IMR-90 (cell line): ENCODE measurements around the gene WNT3. TPM values are rescaled to one million over a fixed set of nuclear protein-coding genes. Genes with fewer than 3 reads are reported as not detected.

ENCODE experiments used
- ATAC-seq: fragments of 200-7000 bp; cut with Tn5 transposase; 2 replicates; pipeline ENCODE4 v1.9.1; 2020; ENCODE audit warnings: low read depth, mild to moderate bottlenecking, moderate library complexity
- BruUV-seq: library from RNA; stranded (reverse); fragments of 400-500 nt; replicated peaks from 2 replicates; lab custom pipeline; 2021; lab: Mats Ljungman, UMichigan
- CTCF ChIA-PET: fragments of 300-600 bp; formaldehyde crosslinking; extraction: SDS; loops from one replicate; lab custom pipeline; 2021; ENCODE audit warnings: antibody characterized with exemption; lab: Yijun Ruan, JAX
- POLR2A ChIA-PET: fragments of 300-600 bp; sonication (Branson Sonifier 250); formaldehyde crosslinking; loops from one replicate; lab custom pipeline; 2022; ENCODE audit warnings: antibody characterized with exemption; ENCODE audit not compliant: unreplicated experiment; lab: Charles Lee
- DNase-seq: peaks from one replicate; pipeline ENCODE4 v3.0.0; 2013
- H2AFZ ChIP-seq: replicated peaks from 2 replicates; pipeline ENCODE3; 2013; ENCODE audit warnings: low read length, mild to moderate bottlenecking; ENCODE audit not compliant: poor library complexity
- H2AK5ac ChIP-seq: 2 replicates; pipeline ENCODE4 v1.6.1; 2013; ENCODE audit warnings: low read depth, low read length, inconsistent platforms
- H2AK9ac ChIP-seq: replicated peaks from 2 replicates; pipeline ENCODE3; 2013; ENCODE audit warnings: mild to moderate bottlenecking, low read depth, low read length, moderate library complexity; ENCODE audit not compliant: poor library complexity
- H2BK120ac ChIP-seq: 2 replicates; pipeline ENCODE4 v1.6.1; 2013; ENCODE audit warnings: low read depth, low read length, inconsistent platforms
- H2BK15ac ChIP-seq: 3 replicates; pipeline ENCODE4 v1.6.1; 2013; ENCODE audit warnings: low read depth, low read length, inconsistent platforms
- H2BK20ac ChIP-seq: 2 replicates; pipeline ENCODE4 v1.6.1; 2013; ENCODE audit warnings: low read depth, mild to moderate bottlenecking, inconsistent platforms, low read length, moderate library complexity
- H2BK5ac ChIP-seq: 2 replicates; pipeline ENCODE4 v1.6.1; 2013; ENCODE audit warnings: mild to moderate bottlenecking, low read depth, low read length, inconsistent platforms; ENCODE audit not compliant: poor library complexity, severe bottlenecking
- H3K14ac ChIP-seq: replicated peaks from 2 replicates; pipeline ENCODE4 v1.6.1; 2013; ENCODE audit warnings: low read depth, low read length, inconsistent platforms
- H3K18ac ChIP-seq: 2 replicates; pipeline ENCODE4 v1.6.1; 2013; ENCODE audit warnings: low read depth, low read length, control low read depth
- H3K23ac ChIP-seq: 2 replicates; pipeline ENCODE4 v1.6.1; 2013; ENCODE audit warnings: low read depth, low read length, inconsistent platforms
- H3K27ac ChIP-seq: 2 replicates; pipeline ENCODE4 v1.5.1; 2013; ENCODE audit warnings: mild to moderate bottlenecking, control low read depth, low read length; ENCODE audit not compliant: insufficient read depth
- H3K27me3 ChIP-seq: 2 replicates; pipeline ENCODE4 v1.6.1; 2013; ENCODE audit warnings: low read length; ENCODE audit not compliant: control insufficient read depth, insufficient read depth
- H3K36me3 ChIP-seq: 2 replicates; pipeline ENCODE4 v1.6.1; 2013; ENCODE audit warnings: low read length, mixed read lengths; ENCODE audit not compliant: control insufficient read depth, insufficient read depth
- H3K4ac ChIP-seq: 2 replicates; pipeline ENCODE4 v1.6.1; 2013; ENCODE audit warnings: low read depth, low read length, inconsistent platforms
- H3K4me1 ChIP-seq: 2 replicates; pipeline ENCODE4 v1.6.1; 2013; ENCODE audit warnings: low read length, mixed read lengths; ENCODE audit not compliant: control insufficient read depth, insufficient read depth
- H3K4me2 ChIP-seq: 2 replicates; pipeline ENCODE4 v1.6.1; 2013; ENCODE audit warnings: low read depth, mild to moderate bottlenecking, control low read depth, low read length, moderate library complexity
- H3K4me3 ChIP-seq: 2 replicates; pipeline ENCODE4 v1.5.1; 2013; ENCODE audit warnings: low read depth, mild to moderate bottlenecking, control low read depth, low read length, moderate library complexity; ENCODE audit not compliant: insufficient read depth
- H3K56ac ChIP-seq: 2 replicates; pipeline ENCODE4 v1.6.1; 2013; ENCODE audit warnings: low read length, inconsistent platforms; ENCODE audit not compliant: insufficient read depth; ENCODE audit errors: extremely low read depth
- H3K79me1 ChIP-seq, 2 experiments: 2 replicates each; pipeline ENCODE4 v1.6.1; 2013; ENCODE audit warnings: low read length in 2 of 2, inconsistent platforms in 1 of 2, low read depth in 1 of 2
- H3K9ac ChIP-seq: 2 replicates; pipeline ENCODE4 v1.6.1; 2013; ENCODE audit warnings: low read depth, low read length, control low read depth
- H3K9me1 ChIP-seq: 2 replicates; pipeline ENCODE4 v1.6.1; 2013; ENCODE audit warnings: low read length, inconsistent platforms; ENCODE audit not compliant: insufficient read depth
- H3K9me3 ChIP-seq: 2 replicates; pipeline ENCODE4 v1.6.1; 2013; ENCODE audit warnings: low read length; ENCODE audit not compliant: control insufficient read depth, insufficient read depth
- H4K20me1 ChIP-seq: 2 replicates; pipeline ENCODE4 v1.6.1; 2013; ENCODE audit warnings: low read length, inconsistent platforms; ENCODE audit not compliant: insufficient read depth
- H4K5ac ChIP-seq: 2 replicates; pipeline ENCODE4 v1.6.1; 2013; ENCODE audit warnings: mild to moderate bottlenecking, low read depth, low read length, control low read depth
- H4K8ac ChIP-seq, 2 experiments: 2 replicates each; pipeline ENCODE4 v1.6.1; 2013; ENCODE audit warnings: low read depth in 2 of 2, low read length in 2 of 2, control low read depth in 1 of 2, inconsistent platforms in 1 of 2
- H4K91ac ChIP-seq: 2 replicates; pipeline ENCODE4 v1.6.1; 2013; ENCODE audit warnings: low read depth, low read length, inconsistent platforms; ENCODE audit not compliant: insufficient read depth
- BHLHE40 ChIP-seq: fragments of 150-350 bp; IDR thresholded peaks from 2 replicates; pipeline ENCODE4 v1.6.1; 2016; ENCODE audit warnings: mild to moderate bottlenecking, low read depth, low read length
- CEBPB ChIP-seq: IDR thresholded peaks from 2 replicates; pipeline ENCODE4 v1.6.1; 2012; ENCODE audit warnings: low read depth, low read length, improper control_type of control experiment
- CHD1 ChIP-seq: IDR thresholded peaks from 2 replicates; pipeline ENCODE4 v1.6.1; 2012; ENCODE audit warnings: low read depth, low read length, improper control_type of control experiment
- ELK1 ChIP-seq: fragments of 150-350 bp; IDR thresholded peaks from 2 replicates; pipeline ENCODE4 v1.6.1; 2016; ENCODE audit warnings: low read depth, mild to moderate bottlenecking, low read length, moderate library complexity, borderline replicate concordance
- FOS ChIP-seq: fragments of 150-350 bp; IDR thresholded peaks from 2 replicates; pipeline ENCODE4 v1.6.1; 2016; ENCODE audit warnings: low read depth, low read length
- MAFK ChIP-seq: IDR thresholded peaks from 2 replicates; pipeline ENCODE4 v1.6.1; 2012; ENCODE audit warnings: low read depth, low read length, improper control_type of control experiment
- MAZ ChIP-seq: IDR thresholded peaks from 2 replicates; pipeline ENCODE4 v1.6.1; 2012; ENCODE audit warnings: low read depth, mild to moderate bottlenecking, low read length, improper control_type of control experiment, moderate library complexity, borderline replicate concordance
- MXI1 ChIP-seq: IDR thresholded peaks from 2 replicates; pipeline ENCODE4 v1.6.1; 2012; ENCODE audit warnings: low read depth, mild to moderate bottlenecking, low read length, moderate library complexity, borderline replicate concordance
- RAD21 ChIP-seq: IDR thresholded peaks from 2 replicates; pipeline ENCODE4 v1.6.1; 2012; ENCODE audit warnings: low read length, improper control_type of control experiment
- RCOR1 ChIP-seq: IDR thresholded peaks from 2 replicates; pipeline ENCODE4 v1.6.1; 2012; ENCODE audit warnings: mild to moderate bottlenecking, low read length, improper control_type of control experiment; ENCODE audit not compliant: insufficient replicate concordance
- RFX5 ChIP-seq: IDR thresholded peaks from 2 replicates; pipeline ENCODE4 v1.8.0; 2012; ENCODE audit warnings: low read depth, mild to moderate bottlenecking, low read length, moderate library complexity
- SMC3 ChIP-seq: fragments of 150-350 bp; IDR thresholded peaks from 2 replicates; pipeline ENCODE4 v1.6.1; 2016; ENCODE audit warnings: low read depth, mild to moderate bottlenecking, antibody characterized with exemption, low read length, moderate library complexity
- USF2 ChIP-seq: fragments of 150-350 bp; IDR thresholded peaks from 2 replicates; pipeline ENCODE4 v1.6.1; 2017; ENCODE audit warnings: mild to moderate bottlenecking, antibody characterized with exemption, low read length, low read depth
- WGBS, 2 experiments: methylation state at CpG; one replicate each; pipeline versions ENCODE4 v1.1.5 to v1.1.7; 2013; ENCODE audit warnings: missing lambda C conversion rate in 2 of 2; ENCODE audit not compliant: insufficient read length in 1 of 2; ENCODE audit errors: extremely low coverage in 2 of 2; 5-methylcytosine and 5-hydroxymethylcytosine counted together
- dilution Hi-C: fragments of 300-500 bp; cut with HindIII; formaldehyde crosslinking; loops from one replicate; pipeline ENCODE4 v1.14.3; 2018; ENCODE audit warnings: low sequenced_read_pairs; ENCODE audit not compliant: unreplicated experiment
- in situ Hi-C: fragments of 300-500 bp; cut with MboI; formaldehyde crosslinking; loops from 3 replicates; pipeline ENCODE4 v1.14.3; 2019; ENCODE audit warnings: low sequenced_read_pairs, inconsistent platforms, mixed read lengths
- intact Hi-C: fragments of 100-400 bp; cut with micrococcal nuclease; formaldehyde crosslinking; loops from 2 replicates; pipeline ENCODE4 v1.10.0; 2022
- polyA plus RNA-seq, 3 experiments: library from polyadenylated mRNA; depleted of rRNA; stranded (reverse); fragments of >200 nt; gene quantifications; 2 replicates each; pipeline ENCODE4 v1.2.3, GENCODE V29; 2012; ENCODE audit warnings: low replicate concordance in 1 of 3
- total RNA-seq: library from RNA; depleted of rRNA; stranded (reverse); fragments of >200 nt; gene quantifications from 2 replicates; pipeline ENCODE4 v1.2.3, GENCODE V29; 2012

Gene WNT3
- total and polyA plus RNA-seq, 2 of the 4 experiments (the other 2 are of a cell fraction), result 0.72 to 1.0 TPM

- TF ChIP-seq SMC3, result no peak
Measured at GRCh38 chr17:46820592-46821450, 2.3 kb upstream of the WNT3 start (continued).

GRCh38 chr17:46819906-46820351, 1.4 kb upstream of the WNT3 start:
- no peaks in the 10 kb centered on the region for H3K9me1 ChIP-seq
- H3K36me3 ChIP-seq, result no peaks in the 10 kb centered on the region; the same call in 1 of the 2 replicates
- no peak overlapping the region for H3K23ac ChIP-seq
- no peak overlapping the region for H3K4me3 ChIP-seq
- H3K27ac ChIP-seq, result no peak overlapping the region
- dilution Hi-C loops, result no loop called here
- no TSS peak for BruUV-seq
- in situ Hi-C loops, result no loop called here
- H4K8ac ChIP-seq, result no peak overlapping the region
- H4K20me1 ChIP-seq, result no peaks in the 10 kb centered on the region; the same call in 1 of the 2 replicates
- intact Hi-C loops, result loop anchor here (5.0 kb wide), 1 partner anchor 48 kb away; no protein-coding TSS in a partner anchor
- TF ChIP-seq CHD1 (no peak), USF2 (no peak), MAFK (no peak), ELK1 (no peak), BHLHE40 (no peak), MXI1 (no peak), RAD21 (no peak), MAZ (no peak), RFX5 (no peak), SMC3 (no peak), RCOR1 (no peak), CEBPB (no peak), FOS (no peak)
- WGBS, 2 experiments, result 27% methylated on average over 10 of the region's 24 CpGs; no CpG with 5 or more reads in 1 of the 2 experiments
- no peak overlapping the region for H2BK15ac ChIP-seq
- peaks cover 2% of the 10 kb centered on the region; the same call in 1 of the 2 replicates for H3K4me1 ChIP-seq
- no peak overlapping the region for H2BK20ac ChIP-seq
- H3K4ac ChIP-seq, result no peak overlapping the region
- no peaks in the 10 kb centered on the region; the same call in 1 of the 2 replicates for H3K9me3 ChIP-seq
- no peak overlapping the region for H3K4me2 ChIP-seq
- no peak overlapping the region for H2BK120ac ChIP-seq
- H3K9ac ChIP-seq, result no peak overlapping the region
- H3K79me1 ChIP-seq, result no peaks in the 10 kb centered on the region
- no peak overlapping the region for H4K5ac ChIP-seq
- H2AK9ac ChIP-seq, result no peak overlapping the region
- no peak overlapping the region for H2AK5ac ChIP-seq
- no peak overlapping the region for H3K56ac ChIP-seq
- no peak overlapping the region for H2BK5ac ChIP-seq
- H4K91ac ChIP-seq, result no peak overlapping the region
- ChIA-PET POLR2A (no interaction called here), CTCF (no interaction called here)
- peaks cover 91% of the 10 kb centered on the region for H3K27me3 ChIP-seq
- no peak overlapping the region for H3K18ac ChIP-seq
- DNase-seq (no peak), ATAC-seq (no peak)
- peak overlapping the region; percentile 43 for H2AFZ ChIP-seq
- no peak overlapping the region for H3K14ac ChIP-seq
